Type B pancreatic cell (in vitro differentiated cells): ENCODE data around the gene PCMT1. TPM values are rescaled to one million over a fixed set of nuclear protein-coding genes. Genes with fewer than 3 reads are reported as not detected.

Experiments used
- DNase-seq: peaks from one replicate; pipeline ENCODE4 v3.0.0; 2021; ENCODE audit warnings: mixed read lengths; ENCODE audit not compliant: unreplicated experiment; ENCODE audit errors: extremely low spot score
- H3K27ac Mint-ChIP-seq: 2 replicates; pipeline ENCODE4 v1.8.0; 2021; ENCODE audit warnings: mild to moderate bottlenecking, mixed read lengths
- H3K27me3 Mint-ChIP-seq: 2 replicates; pipeline ENCODE4 v1.8.0; 2021; ENCODE audit warnings: mixed read lengths
- H3K36me3 Mint-ChIP-seq: 2 replicates; pipeline ENCODE4 v1.8.0; 2021; ENCODE audit warnings: mixed read lengths
- H3K4me1 Mint-ChIP-seq: one replicate; pipeline ENCODE4 v1.8.0; 2021; ENCODE audit warnings: mixed read lengths; ENCODE audit not compliant: unreplicated experiment
- H3K4me3 Mint-ChIP-seq: 2 replicates; pipeline ENCODE4 v1.8.0; 2021; ENCODE audit warnings: mild to moderate bottlenecking, mixed read lengths
- H3K9me3 Mint-ChIP-seq: 2 replicates; pipeline ENCODE4 v1.8.0; 2021; ENCODE audit warnings: mixed read lengths
- total RNA-seq: library from RNA; stranded (reverse); gene quantifications from 2 replicates; pipeline ENCODE4 v1.2.1, GENCODE V29; 2021; ENCODE audit warnings: low replicate concordance
- TF ChIP-seq, protein P1 (sequence below): fragments of 200-600 bp; sonication (generic); conservative IDR thresholded peaks from 2 replicates; pipeline ENCODE4 v1.5.0; 2021; ENCODE audit warnings: antibody characterized with exemption, mild to moderate bottlenecking

Gene PCMT1
- total RNA-seq, 1 donor from 2014 or later: 61.2 TPM

DNA sequence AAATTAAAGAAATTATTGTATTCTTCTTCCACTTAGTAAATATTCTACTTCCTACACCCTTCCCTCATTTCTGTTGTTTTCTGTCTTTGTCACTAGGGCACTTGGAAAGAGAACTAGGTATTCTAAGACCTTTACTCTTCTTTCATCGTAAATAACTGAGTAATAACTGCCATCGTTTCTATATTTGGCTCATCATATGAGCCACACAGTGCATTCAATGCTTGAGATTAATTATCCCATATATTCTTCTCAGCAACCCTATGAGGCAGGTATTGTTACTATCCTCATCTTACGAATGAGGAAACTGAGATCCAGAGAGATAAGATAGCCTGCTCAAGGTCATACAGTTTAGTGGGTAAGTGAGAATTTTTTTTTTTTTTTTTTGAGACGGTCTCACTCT lies 75.8 kb downstream of the PCMT1 start:
- TF ChIP-seq, protein P1, sequence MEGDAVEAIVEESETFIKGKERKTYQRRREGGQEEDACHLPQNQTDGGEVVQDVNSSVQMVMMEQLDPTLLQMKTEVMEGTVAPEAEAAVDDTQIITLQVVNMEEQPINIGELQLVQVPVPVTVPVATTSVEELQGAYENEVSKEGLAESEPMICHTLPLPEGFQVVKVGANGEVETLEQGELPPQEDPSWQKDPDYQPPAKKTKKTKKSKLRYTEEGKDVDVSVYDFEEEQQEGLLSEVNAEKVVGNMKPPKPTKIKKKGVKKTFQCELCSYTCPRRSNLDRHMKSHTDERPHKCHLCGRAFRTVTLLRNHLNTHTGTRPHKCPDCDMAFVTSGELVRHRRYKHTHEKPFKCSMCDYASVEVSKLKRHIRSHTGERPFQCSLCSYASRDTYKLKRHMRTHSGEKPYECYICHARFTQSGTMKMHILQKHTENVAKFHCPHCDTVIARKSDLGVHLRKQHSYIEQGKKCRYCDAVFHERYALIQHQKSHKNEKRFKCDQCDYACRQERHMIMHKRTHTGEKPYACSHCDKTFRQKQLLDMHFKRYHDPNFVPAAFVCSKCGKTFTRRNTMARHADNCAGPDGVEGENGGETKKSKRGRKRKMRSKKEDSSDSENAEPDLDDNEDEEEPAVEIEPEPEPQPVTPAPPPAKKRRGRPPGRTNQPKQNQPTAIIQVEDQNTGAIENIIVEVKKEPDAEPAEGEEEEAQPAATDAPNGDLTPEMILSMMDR: no peak
- H3K9me3 Mint-ChIP-seq: no peaks in the 10 kb centered on the region
- no peaks in the 10 kb centered on the region for H3K27me3 Mint-ChIP-seq
- no peak overlapping the region for H3K4me3 Mint-ChIP-seq
- H3K36me3 Mint-ChIP-seq: peaks cover 6% of the 10 kb centered on the region
- no peaks in the 10 kb centered on the region for H3K4me1 Mint-ChIP-seq
- DNase-seq: no peak
- H3K27ac Mint-ChIP-seq: no peak overlapping the region

GRCh38 chr6:149830731-149831307 lies 81.3 kb downstream of the PCMT1 start:
- H3K27ac Mint-ChIP-seq: peak overlapping the region; percentile 38
- TF ChIP-seq, protein P1: no peak
- H3K4me3 Mint-ChIP-seq: no peak overlapping the region
- peaks cover 15% of the 10 kb centered on the region for H3K36me3 Mint-ChIP-seq
- H3K4me1 Mint-ChIP-seq: peaks cover 9% of the 10 kb centered on the region
- H3K9me3 Mint-ChIP-seq: no peaks in the 10 kb centered on the region
- no peak for DNase-seq
- H3K27me3 Mint-ChIP-seq: no peaks in the 10 kb centered on the region

DNA sequence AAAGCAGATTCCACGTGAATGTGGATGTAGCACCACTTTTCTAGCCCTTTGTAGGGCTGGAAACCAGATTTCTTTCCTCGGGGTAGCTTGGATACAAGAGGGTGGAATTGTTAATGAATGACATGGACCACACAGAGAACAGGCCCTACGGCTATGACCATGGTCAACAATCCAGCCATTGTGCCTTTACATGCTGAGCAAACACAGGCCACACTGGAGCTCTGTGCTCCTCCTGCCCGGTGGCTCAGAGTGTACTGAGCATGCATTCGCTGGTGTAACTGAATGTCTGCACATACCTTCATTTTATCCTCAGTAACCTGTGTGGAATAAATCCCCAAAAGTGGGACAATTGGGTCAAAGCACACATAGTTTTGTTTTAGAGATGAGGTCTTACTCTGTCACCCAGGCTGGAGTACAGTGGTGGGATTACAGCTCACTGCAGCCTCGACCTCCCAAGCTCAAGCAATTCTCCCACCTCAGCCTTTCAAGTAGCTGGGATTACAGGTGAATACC lies 81.8 kb downstream of the PCMT1 start:
- Mint-ChIP-seq H3K27ac (peak overlapping the region; percentile 38), H3K36me3 (peaks cover 16% of the 10 kb centered on the region)

GRCh38 chr6:149833651-149834050 lies 84.1 kb downstream of the PCMT1 start:
- TF ChIP-seq, protein P1: no peak
- DNase-seq: no peak
- H3K27ac Mint-ChIP-seq: no peak overlapping the region
- H3K9me3 Mint-ChIP-seq: no peaks in the 10 kb centered on the region
- no peaks in the 10 kb centered on the region for H3K27me3 Mint-ChIP-seq
- peaks cover 9% of the 10 kb centered on the region for H3K4me1 Mint-ChIP-seq
- no peak overlapping the region for H3K4me3 Mint-ChIP-seq
- H3K36me3 Mint-ChIP-seq: peaks cover 13% of the 10 kb centered on the region

More for the DNA sequence above, 81.8 kb downstream of the PCMT1 start:
- H3K4me1 Mint-ChIP-seq: peaks cover 9% of the 10 kb centered on the region
- no peak for DNase-seq
- H3K27me3 Mint-ChIP-seq: no peaks in the 10 kb centered on the region
- TF ChIP-seq, protein P1: no peak
- no peaks in the 10 kb centered on the region for H3K9me3 Mint-ChIP-seq
- H3K4me3 Mint-ChIP-seq: no peak overlapping the region

DNA sequence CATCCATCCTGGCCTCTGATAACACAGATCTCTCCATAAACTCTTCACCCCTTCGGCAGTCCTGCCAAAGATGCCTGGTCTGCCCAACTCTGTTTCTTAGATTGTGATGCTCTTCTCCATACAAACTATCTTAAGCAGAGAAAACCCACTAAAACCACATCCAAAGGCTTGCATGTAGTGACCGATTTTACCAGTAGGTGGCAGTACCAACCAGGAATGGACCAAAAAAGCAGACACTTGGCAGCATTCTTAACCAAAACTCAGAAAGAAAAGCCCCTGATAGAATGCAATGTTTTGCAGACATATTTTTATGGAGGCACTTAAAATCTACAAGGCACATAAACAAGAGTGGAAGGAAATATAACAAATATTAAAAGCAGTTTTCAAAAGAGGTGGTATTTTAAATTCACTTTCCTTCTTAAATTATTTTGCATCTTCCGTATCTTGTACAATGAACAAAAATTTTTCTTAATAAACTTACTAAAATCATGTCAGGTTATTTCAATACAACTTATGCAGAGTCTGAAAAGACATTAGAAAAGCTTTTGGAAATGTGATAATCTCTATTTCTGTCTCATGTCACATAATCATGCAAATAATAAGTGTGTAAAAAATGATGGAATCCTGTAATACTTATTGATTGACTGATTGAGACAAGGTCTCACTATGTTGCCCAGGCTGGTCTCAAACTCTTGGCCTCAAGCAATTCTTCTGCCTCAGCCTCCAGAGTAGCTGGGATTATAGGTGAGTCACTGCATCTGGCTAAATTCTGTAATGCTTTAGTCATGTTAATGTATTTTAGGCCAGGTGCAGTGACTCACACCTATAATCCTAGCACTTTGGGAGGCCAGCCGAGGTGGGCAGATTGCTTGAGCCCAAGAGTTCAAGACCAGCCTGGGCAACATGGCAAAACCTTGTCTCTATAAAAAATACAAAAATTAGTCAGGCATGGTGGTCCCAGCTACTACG lies 85.3 kb downstream of the PCMT1 start:
- no peak for DNase-seq
- TF ChIP-seq, protein P1: peak; percentile 92
- no peaks in the 10 kb centered on the region for H3K9me3 Mint-ChIP-seq
- no peak overlapping the region for H3K4me3 Mint-ChIP-seq
- no peaks in the 10 kb centered on the region for H3K27me3 Mint-ChIP-seq
- H3K27ac Mint-ChIP-seq: no peak overlapping the region
- peaks cover 16% of the 10 kb centered on the region for H3K36me3 Mint-ChIP-seq
- peaks cover 9% of the 10 kb centered on the region for H3K4me1 Mint-ChIP-seq
